NCI-H187 treated with DMSO at 0.1 percent for 48 hours (cell line): ENCODE results near the gene PLAAT5.
"Not testable (repeated sequence)": the region's sequence is repeated elsewhere in the genome, so short reads cannot be mapped to it uniquely, and the experiment has no call there.

ENCODE experiments used
- DNase-seq: peaks from one replicate; lab custom pipeline; 2025; lab: John Stamatoyannopoulos, UW

The PLAAT5 gene

GRCh38 chr11:63490551-63491239, at the start of gene PLAAT5:
TSS of gene PLAAT5 (minus strand) at chr11:63491167. CDS start at chr11:63491034, 133 bp downstream.
- no peak for DNase-seq

GRCh38 chr11:63537293-63538101, 46.5 kb upstream of the PLAAT5 start:
- no peak for DNase-seq

GRCh38 chr11:63536669-63537292, 45.8 kb upstream of the PLAAT5 start, which contains the start of gene PLAAT4:
TSS of gene PLAAT4 (plus strand) at chr11:63536808. CDS start at chr11:63536869, 61 bp downstream.
- DNase-seq: no peak

- no peak for DNase-seq
Measured at GRCh38 chr11:63535734-63536133, 44.8 kb upstream of the PLAAT5 start.

- DNase-seq: no peak
Measured at GRCh38 chr11:63534895-63535461, 44.0 kb upstream of the PLAAT5 start.

- no peak for DNase-seq
Measured at GRCh38 chr11:63534076-63534475, 43.1 kb upstream of the PLAAT5 start.

GRCh38 chr11:63532799-63533475, 42.0 kb upstream of the PLAAT5 start:
- DNase-seq: no peak

- DNase-seq: no peak
Measured at GRCh38 chr11:63532117-63532516, 41.1 kb upstream of the PLAAT5 start.

- not testable (repeated sequence) for DNase-seq
Measured at GRCh38 chr11:63531074-63531792, 40.3 kb upstream of the PLAAT5 start.

- DNase-seq: no peak
Measured at GRCh38 chr11:63530021-63530420, 39.1 kb upstream of the PLAAT5 start.

GRCh38 chr11:63529373-63529772, 38.4 kb upstream of the PLAAT5 start:
- DNase-seq: not testable (repeated sequence)

GRCh38 chr11:63528729-63529278, 37.8 kb upstream of the PLAAT5 start:
- DNase-seq: not testable (repeated sequence)

- DNase-seq: not testable (repeated sequence)
Measured at GRCh38 chr11:63528156-63528555, 37.2 kb upstream of the PLAAT5 start.

GRCh38 chr11:63527667-63528066, 36.7 kb upstream of the PLAAT5 start:
- no peak for DNase-seq

GRCh38 chr11:63523151-63523550, 32.2 kb upstream of the PLAAT5 start:
- DNase-seq: no peak

GRCh38 chr11:63521896-63522295, 30.9 kb upstream of the PLAAT5 start:
- no peak for DNase-seq

- DNase-seq: no peak
Measured at GRCh38 chr11:63520606-63521170, 29.7 kb upstream of the PLAAT5 start.

- DNase-seq: no peak
Measured at GRCh38 chr11:63518548-63518947, 27.6 kb upstream of the PLAAT5 start.

GRCh38 chr11:63517156-63517555, 26.2 kb upstream of the PLAAT5 start:
- no peak for DNase-seq

GRCh38 chr11:63516109-63516508, 25.1 kb upstream of the PLAAT5 start:
- no peak for DNase-seq
